Activated CD4-positive, alpha-beta T cell treated with anti-CD3 and anti-CD28 coated beads, Interleukin-2, amount 50 U/mL, for 4 hours (primary cell): ENCODE measurements around the gene RNASEH2C.

Source experiments
- DNase-seq, 2 experiments: peaks; one replicate each; pipeline ENCODE4 v3.0.0-alpha.2; 2020

RNASEH2C gene

GRCh38 chr11:65680192-65680743 lies 40.3 kb downstream of the RNASEH2C start:
- no peak for DNase-seq

- DNase-seq, result no peak
These were observed 47.6 kb downstream of the RNASEH2C start for GRCh38 chr11:65672982-65673381.

- DNase-seq, result no peak
These were observed 48.3 kb downstream of the RNASEH2C start for GRCh38 chr11:65672180-65672860.
